NCI-H2107 treated with DMSO at 0.1 percent for 48 hours (cell line): Measurements from ENCODE around the gene MAGOHB.
A peak's percentile ranks its signal among the peaks of the same experiment; 100 is the strongest.
"Not testable (repeated sequence)": the region's sequence is repeated elsewhere in the genome, so short reads cannot be mapped to it uniquely, and the experiment has no call there.

Experiments
- DNase-seq: peaks from one replicate; lab custom pipeline; 2025; ENCODE audit not compliant: unreplicated experiment; lab: John Stamatoyannopoulos, UW

MAGOHB gene

DNA sequence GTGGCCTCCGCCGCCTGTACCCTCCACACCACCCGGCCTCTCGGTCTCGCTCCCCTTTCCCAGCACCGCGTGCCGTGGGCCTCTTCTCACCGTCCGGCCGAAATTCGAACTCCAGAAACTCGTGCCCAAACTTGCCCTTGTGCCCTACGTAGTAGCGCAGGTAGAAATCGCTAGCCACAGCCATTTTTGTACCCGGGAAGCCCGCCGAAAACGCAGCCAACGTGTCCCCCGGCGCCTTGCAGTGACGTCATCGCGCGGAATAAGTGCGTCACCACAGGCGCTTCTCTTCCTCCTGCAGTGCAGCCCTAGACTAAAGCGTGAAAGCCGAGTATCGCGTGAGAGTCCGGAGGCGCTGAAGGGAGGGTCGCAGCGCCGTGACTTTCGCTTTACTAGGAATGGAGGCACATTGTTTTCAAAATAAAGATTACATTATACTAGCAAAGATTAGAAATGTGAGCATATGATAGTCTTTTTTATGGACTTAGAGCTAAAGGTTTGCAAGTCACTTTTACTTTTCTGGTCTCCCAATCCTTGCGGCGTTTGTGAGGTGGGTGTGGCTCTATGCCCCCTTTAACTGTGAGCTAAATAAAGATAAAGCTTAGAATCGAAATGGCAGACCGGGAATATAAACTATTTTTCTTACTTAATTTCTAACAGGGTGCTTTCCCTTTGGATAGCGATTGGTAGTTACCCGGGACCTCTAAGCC lies at the start of gene MAGOHB:
MAGOHB (minus strand) TSS at position 261 of the 707 bp plus-strand sequence; CDS start at position 184, 77 bp downstream.
- DNase-seq, result peak; percentile 94

- no peak for DNase-seq
These were observed 47.9 kb upstream of the MAGOHB start for GRCh38 chr12:10661338-10661737.

DNA sequence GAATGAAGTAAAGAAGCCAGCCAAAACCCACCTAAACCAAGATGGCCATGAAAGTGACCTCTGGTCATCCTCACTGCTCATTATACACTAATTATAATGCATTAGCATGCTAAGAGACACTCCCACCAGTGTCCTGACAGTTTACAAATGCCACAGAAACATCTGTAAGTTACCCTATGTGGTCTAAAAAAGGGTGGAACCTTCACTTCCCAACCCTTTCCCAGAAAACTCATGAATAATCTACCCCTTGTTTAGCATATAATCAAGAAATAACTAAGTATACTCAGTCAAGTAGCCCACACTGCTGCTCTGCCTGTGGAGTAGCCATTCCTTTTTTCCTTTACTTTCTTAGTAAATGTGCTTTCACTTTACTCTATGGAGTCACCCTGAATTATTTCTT lies 40.6 kb upstream of the MAGOHB start:
- no peak for DNase-seq

DNA sequence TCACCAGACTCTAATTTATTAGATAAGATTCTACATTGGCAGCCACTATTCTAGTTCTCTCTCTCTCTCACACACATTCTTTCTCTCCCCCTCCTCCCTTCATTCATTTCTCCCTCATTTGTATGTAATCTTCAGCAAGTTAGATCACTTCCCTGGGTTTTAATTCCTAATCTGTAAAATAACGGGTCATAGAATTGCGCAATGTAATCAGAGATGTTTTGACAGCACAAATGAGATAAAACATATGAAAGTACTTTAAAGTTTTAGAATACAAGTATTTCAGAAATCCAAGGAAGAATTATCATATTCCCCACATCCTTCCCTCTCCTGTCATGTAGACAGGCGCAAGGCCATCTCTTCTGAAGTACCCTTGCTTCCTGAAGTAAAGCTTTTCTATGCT lies 38.8 kb upstream of the MAGOHB start:
- DNase-seq, result no peak

- not testable (repeated sequence) for DNase-seq
These were observed 33.2 kb upstream of the MAGOHB start for GRCh38 chr12:10646576-10646975.

DNA sequence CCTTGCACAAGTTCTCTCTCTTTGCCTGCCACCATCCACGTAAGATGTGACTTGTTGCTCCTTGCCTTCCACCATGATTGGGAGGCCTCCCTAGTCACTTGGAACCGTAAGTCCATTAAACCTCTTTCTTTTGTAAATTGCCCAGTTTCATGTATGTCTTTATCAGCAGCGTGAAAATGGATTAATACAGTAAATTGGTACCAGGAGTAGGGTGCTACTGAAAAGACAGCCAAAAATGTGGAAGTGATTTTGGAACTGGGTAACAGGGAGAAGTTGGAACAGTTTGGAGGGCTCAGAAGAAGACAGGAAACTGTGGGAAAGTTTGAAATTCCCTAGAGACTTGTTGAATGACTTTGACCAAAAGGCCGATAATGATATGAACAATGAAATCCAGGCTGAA lies 32.5 kb upstream of the MAGOHB start:
- no peak for DNase-seq

GRCh38 chr12:10641735-10642500 lies 28.5 kb upstream of the MAGOHB start:
- no peak for DNase-seq

GRCh38 chr12:10638728-10639127 lies 25.3 kb upstream of the MAGOHB start:
- no peak for DNase-seq

DNA sequence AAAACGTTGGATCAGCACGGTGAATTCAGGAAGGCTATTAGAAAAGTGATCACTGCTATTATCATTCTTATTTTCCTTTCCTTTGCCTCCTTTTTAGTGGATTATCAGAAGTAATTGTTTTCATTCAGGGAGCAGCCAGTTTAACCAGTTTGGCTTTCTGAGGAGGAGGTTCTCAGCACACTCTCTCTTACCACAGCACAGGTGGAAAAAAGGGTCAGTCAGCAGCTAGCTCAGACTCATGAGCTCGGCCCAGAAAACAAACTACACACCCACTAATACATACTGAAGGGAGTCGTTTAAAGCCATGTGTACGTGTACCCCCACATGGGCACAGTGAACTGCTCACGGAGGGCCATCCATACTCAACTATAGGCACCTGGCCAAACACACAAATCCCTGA lies 23.2 kb upstream of the MAGOHB start:
- DNase-seq, result no peak

GRCh38 chr12:10636124-10636523 lies 22.7 kb upstream of the MAGOHB start:
- DNase-seq, result no peak

DNA sequence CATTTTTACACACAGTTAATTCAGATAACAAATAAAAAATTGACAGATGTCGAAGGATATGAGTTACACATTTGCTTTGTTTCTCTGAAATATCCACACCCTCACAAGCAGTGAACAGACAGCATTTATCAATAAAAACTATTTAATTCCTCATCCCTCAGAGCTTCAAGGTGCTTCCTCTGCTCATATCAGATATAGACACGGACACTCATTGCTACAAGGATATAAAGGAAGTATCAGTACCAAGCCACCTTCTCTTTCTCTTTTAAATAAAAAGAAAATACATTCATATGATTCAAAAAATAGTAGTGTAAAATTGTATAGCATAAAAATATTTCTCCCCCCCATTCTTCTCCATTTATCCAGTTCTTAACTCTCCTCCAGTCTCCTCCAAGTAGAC lies 21.9 kb upstream of the MAGOHB start:
- DNase-seq, result no peak

- no peak for DNase-seq
These were observed 21.0 kb upstream of the MAGOHB start for GRCh38 chr12:10634427-10634826.

DNA sequence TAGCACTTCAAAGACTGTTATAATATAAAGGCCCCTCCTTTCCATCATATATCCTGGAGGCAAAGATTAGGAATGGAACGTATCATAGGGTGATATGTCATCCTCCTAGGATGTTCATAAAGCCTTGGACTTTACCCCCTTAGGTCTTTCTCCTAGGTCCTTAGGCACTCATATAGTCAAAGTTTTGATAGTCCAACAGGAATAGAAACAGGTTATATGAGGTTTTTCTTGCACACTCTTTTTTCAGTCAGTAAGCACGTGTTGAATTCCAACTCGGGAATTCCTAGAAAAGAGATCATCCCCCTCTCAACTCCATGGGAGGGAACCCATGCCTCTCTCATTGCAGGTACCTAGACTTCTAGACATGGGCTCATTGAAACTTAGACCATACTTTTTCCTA lies 20.1 kb upstream of the MAGOHB start:
- no peak for DNase-seq

- DNase-seq, result no peak
These were observed 18.8 kb upstream of the MAGOHB start for GRCh38 chr12:10632226-10632625.

GRCh38 chr12:10624605-10625004 lies 11.2 kb upstream of the MAGOHB start:
- DNase-seq, result no peak

DNA sequence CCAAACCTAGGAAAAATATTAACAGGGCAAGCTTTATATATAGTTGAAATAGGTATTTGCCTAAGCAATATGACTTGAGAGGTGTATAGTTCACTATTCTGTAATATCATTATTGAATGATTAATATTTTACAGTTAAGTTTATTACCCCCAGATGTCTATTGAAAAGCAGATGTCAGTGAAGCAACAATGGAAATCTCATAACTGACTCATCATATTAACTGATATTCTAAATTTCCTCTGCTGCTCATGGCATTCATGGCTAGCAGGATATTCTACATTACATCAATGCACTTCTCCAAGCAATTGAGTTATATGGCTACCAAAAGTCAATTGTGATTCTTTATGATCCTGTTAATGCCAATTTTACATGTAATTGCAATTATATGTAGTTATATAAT lies 9.7 kb upstream of the MAGOHB start:
- no peak for DNase-seq

- no peak for DNase-seq
These were observed 7.9 kb upstream of the MAGOHB start for GRCh38 chr12:10621278-10621677.

- DNase-seq, result no peak
These were observed 6.8 kb upstream of the MAGOHB start for GRCh38 chr12:10620078-10620779.

DNA sequence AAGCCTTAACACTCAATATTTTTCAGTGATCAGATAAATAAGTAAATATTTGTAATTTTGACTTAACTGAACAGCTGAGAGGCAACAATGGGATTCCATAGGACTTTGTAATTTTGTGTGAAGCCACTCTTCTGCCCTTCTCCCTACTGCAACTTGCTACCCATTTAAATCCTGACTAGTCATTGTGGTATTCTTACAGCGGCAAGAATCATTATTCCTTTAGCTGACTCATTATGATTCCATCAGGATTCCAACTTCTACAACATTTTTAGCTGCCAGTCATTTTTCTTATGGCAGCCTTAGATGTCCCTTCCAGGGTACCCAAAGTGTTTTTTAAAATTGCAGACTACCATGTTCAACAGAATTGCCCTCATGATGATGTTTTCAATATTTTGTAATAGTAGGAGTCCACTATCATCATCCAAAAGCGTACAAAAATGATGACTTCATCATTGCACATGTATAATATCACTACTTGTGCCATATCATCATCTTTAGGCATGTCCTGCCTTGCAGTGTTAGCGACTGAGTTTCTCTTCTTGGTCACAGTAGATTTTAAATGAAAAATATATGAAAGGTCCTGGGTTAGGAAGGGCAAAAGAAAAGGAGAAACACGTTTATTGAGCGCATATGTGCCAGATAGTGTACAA lies 5.1 kb upstream of the MAGOHB start:
- no peak for DNase-seq

DNA sequence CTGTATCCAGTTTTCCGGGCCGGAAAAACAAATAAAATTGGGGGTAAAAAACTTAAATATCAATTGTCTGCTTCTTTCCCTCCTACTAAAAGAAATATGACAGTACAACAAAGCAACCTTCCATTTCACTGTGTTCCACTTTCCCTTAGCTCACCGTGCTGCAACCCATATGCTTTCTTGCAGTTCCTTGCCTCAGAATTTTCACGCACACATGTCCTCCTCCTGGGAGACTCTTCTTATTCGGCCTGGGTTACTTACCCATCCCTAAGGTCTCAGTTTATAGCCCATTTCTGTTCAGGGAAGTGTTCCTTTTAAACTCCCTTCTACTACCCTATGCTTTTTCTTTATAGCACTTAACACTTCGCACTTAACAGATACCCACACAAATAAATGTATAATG lies 4.5 kb upstream of the MAGOHB start:
- DNase-seq, result no peak

DNA sequence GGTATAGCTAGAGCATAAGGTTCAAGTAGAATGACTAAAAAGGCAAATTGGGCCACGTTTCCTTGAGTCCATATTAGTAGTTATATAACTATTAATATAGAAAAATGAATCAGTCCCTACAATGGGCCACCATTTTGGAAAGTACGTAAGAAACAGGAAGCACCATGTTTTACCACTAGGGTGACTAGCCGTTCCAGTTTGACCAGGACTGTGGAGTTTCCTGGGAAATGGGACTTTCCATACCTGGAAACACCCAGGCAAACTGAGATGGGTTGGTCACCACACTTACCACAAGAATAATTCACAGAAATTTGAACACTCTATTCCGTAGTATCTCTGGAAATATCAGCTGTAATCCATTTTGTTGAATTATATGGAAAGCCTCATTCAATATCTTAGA lies 2.1 kb upstream of the MAGOHB start:
- DNase-seq, result no peak

GRCh38 chr12:10614056-10614370 lies 604 bp upstream of the MAGOHB start:
- no peak for DNase-seq
